Keratinocyte (primary cell): ENCODE data around the gene FIZ1. TPM values are rescaled to one million over a fixed set of nuclear protein-coding genes. Genes with fewer than 3 reads are reported as not detected.

ENCODE experiments used
- DNase-seq: peaks from one replicate; pipeline ENCODE4 v3.0.0-alpha.2; 2011; ENCODE audit warnings: low read depth, missing footprints, low spot score
- FAIRE-seq: peaks from 2 replicates; lab custom pipeline; 2011; peaks lifted over from hg19 to GRCh38; lab: Jason Lieb, UNC
- H2AFZ ChIP-seq: 2 replicates; pipeline ENCODE4 v1.6.0; 2012; ENCODE audit warnings: low read length, control low read depth, inconsistent platforms; ENCODE audit not compliant: control insufficient read depth
- H3K27ac ChIP-seq: 2 replicates; pipeline ENCODE4 v1.5.1; 2011; ENCODE audit warnings: low read length; ENCODE audit not compliant: control insufficient read depth, insufficient read depth
- H3K27me3 ChIP-seq: 3 replicates; pipeline ENCODE4 v1.6.0; 2011; ENCODE audit warnings: low read length; ENCODE audit not compliant: control insufficient read depth, insufficient read depth; ENCODE audit errors: extremely low read depth
- H3K36me3 ChIP-seq, 2 experiments: 2 replicates in 1 of 2; 3 replicates in 1 of 2; pipeline ENCODE4 v1.5.1; 2011; ENCODE audit warnings: low read length in 2 of 2, mild to moderate bottlenecking in 1 of 2; ENCODE audit not compliant: control insufficient read depth in 2 of 2, insufficient read depth in 2 of 2; ENCODE audit errors: extremely low read depth in 1 of 2
- H3K4me1 ChIP-seq: 3 replicates; pipeline ENCODE4 v1.5.1; 2011; ENCODE audit warnings: low read length; ENCODE audit not compliant: control insufficient read depth, insufficient read depth; ENCODE audit errors: extremely low read depth
- H3K4me2 ChIP-seq: 3 replicates; pipeline ENCODE4 v1.6.0; 2011; ENCODE audit warnings: low read depth, low read length; ENCODE audit not compliant: control insufficient read depth, insufficient read depth; ENCODE audit errors: extremely low read depth
- H3K4me3 ChIP-seq, 3 experiments: fragments of 200-600 bp in 1 of 3; sonication (generic) in 1 of 3; 2 replicates in 2 of 3; 3 replicates in 1 of 3; pipeline ENCODE4 v1.5.1; 2011 to 2016; ENCODE audit warnings: low read length in 3 of 3, mild to moderate bottlenecking in 3 of 3, control low read depth in 2 of 3, inconsistent platforms in 1 of 3, low read depth in 1 of 3, mixed read lengths in 1 of 3, mixed run types in 1 of 3, moderate library complexity in 1 of 3; ENCODE audit not compliant: control insufficient read depth in 2 of 3, insufficient read depth in 2 of 3; ENCODE audit errors: extremely low read depth in 1 of 3
- H3K79me2 ChIP-seq: 2 replicates; pipeline ENCODE4 v1.6.0; 2012; ENCODE audit warnings: low read length; ENCODE audit not compliant: control insufficient read depth, insufficient read depth
- H3K9ac ChIP-seq: 3 replicates; pipeline ENCODE4 v1.6.0; 2011; ENCODE audit warnings: low read length; ENCODE audit not compliant: control insufficient read depth, insufficient read depth; ENCODE audit errors: extremely low read depth
- H3K9me1 ChIP-seq: 3 replicates; pipeline ENCODE4 v1.6.0; 2011; ENCODE audit warnings: low read length; ENCODE audit not compliant: control insufficient read depth, insufficient read depth; ENCODE audit errors: extremely low read depth
- H3K9me3 ChIP-seq: 2 replicates; pipeline ENCODE4 v1.5.1; 2012; ENCODE audit warnings: low read depth, low read length; ENCODE audit not compliant: control insufficient read depth
- H4K20me1 ChIP-seq: 3 replicates; pipeline ENCODE4 v1.6.0; 2011; ENCODE audit warnings: low read length; ENCODE audit not compliant: control insufficient read depth, insufficient read depth; ENCODE audit errors: extremely low read depth
- CTCF ChIP-seq, 3 experiments: IDR thresholded peaks in 1 of 3; conservative IDR thresholded peaks in 1 of 3; optimal IDR thresholded peaks in 1 of 3; 2 replicates in 2 of 3; 3 replicates in 1 of 3; pipeline versions ENCODE3 to v1.5.1; 2011; ENCODE audit warnings: low read length in 3 of 3, mild to moderate bottlenecking in 3 of 3, moderate library complexity in 2 of 3, control low read depth in 1 of 3, inconsistent platforms in 1 of 3; ENCODE audit not compliant: insufficient read depth in 2 of 3; ENCODE audit errors: extremely low read depth in 1 of 3
- EZH2 ChIP-seq: IDR thresholded peaks from one replicate; pipeline ENCODE4 v1.6.1; 2012; ENCODE audit warnings: inconsistent platforms, mild to moderate bottlenecking, low read length, moderate library complexity
- dilution Hi-C: fragments of 300-500 bp; cut with MboI; formaldehyde crosslinking; loops from one replicate; pipeline ENCODE4 v1.7.0; 2020; ENCODE audit warnings: low sequenced_read_pairs; ENCODE audit not compliant: extremely low pct_ligation_motif_present
- polyA plus RNA-seq, 5 experiments: library from polyadenylated mRNA; depleted of rRNA in 3 of 5; stranded (reverse) in 3 of 5; stranded (forward) in 1 of 5; unstranded in 1 of 5; fragments of >200 nt; gene quantifications; 1 replicate in 1 of 5; 2 replicates in 3 of 5; 3 replicates in 1 of 5; pipeline versions ENCODE4 v1.2.1 to v1.2.3, GENCODE V29; 2011 to 2012; ENCODE audit warnings: missing spikeins in 2 of 5, low read depth in 1 of 5, low replicate concordance in 1 of 5

Gene FIZ1
- polyA plus RNA-seq, 1 donor (not counting 4 experiments of a cell fraction or from before 2014, with no cell fraction given), result 2.7 TPM

GRCh38 chr19:55580628-55581144 is 18.6 kb downstream of the FIZ1 start, which contains the start of gene ZNF579:
TSS of gene ZNF579 (minus strand) at chr19:55580848. CDS start at chr19:55579639, 1,209 bp downstream.
- Histone ChIP-seq H3K27ac (peak within 1 kb of the TSS; percentile 29), H3K4me1 (peaks cover 12% of the 10 kb centered on the region), H3K9me3 (no peaks in the 10 kb centered on the region), H3K27me3 (peaks cover 4% of the 10 kb centered on the region), H3K9ac (peak within 1 kb of the TSS; percentile 75), H3K4me3 (peak within 1 kb of the TSS; percentile 80 to 97 (median 91)), H2AFZ (peak within 1 kb of the TSS; percentile 62), H3K36me3 (peaks cover 0 to 2% of the 10 kb centered on the region in 2 experiments), H3K4me2 (peak within 1 kb of the TSS; percentile 82), H3K79me2 (peaks cover 13% of the 10 kb centered on the region), H4K20me1 (no peaks in the 10 kb centered on the region), H3K9me1 (no peaks in the 10 kb centered on the region)
- TF ChIP-seq EZH2 (no peak), CTCF (optimal IDR thresholded peaks at IDR 0.05 in 1 of 3, IDR thresholded peaks at IDR 0.05 in 1 of 3, conservative IDR thresholded peaks at IDR 0.05 in 1 of 3; ENCODE audit: extremely low read depth in 1 of 3, insufficient read depth in 2 of 3, low read length in 3 of 3) (no peak)
- dilution Hi-C loops, result no loop called here
- DNase-seq, result no peak
- FAIRE-seq, result peak; percentile 36

- peak overlapping the region; percentile 17 for H3K27ac ChIP-seq
- no peaks in the 10 kb centered on the region for H3K9me3 ChIP-seq
- no peaks in the 10 kb centered on the region for H4K20me1 ChIP-seq
- peaks cover 2% of the 10 kb centered on the region for H3K27me3 ChIP-seq
- peak overlapping the region; percentile 80 to 97 (median 91) for H3K4me3 ChIP-seq
- H3K9me1 ChIP-seq, result no peaks in the 10 kb centered on the region
- TF ChIP-seq EZH2, result no peak
- TF ChIP-seq CTCF (optimal IDR thresholded peaks at IDR 0.05 in 1 of 3, IDR thresholded peaks at IDR 0.05 in 1 of 3, conservative IDR thresholded peaks at IDR 0.05 in 1 of 3; ENCODE audit: extremely low read depth in 1 of 3, insufficient read depth in 2 of 3, low read length in 3 of 3), result no peak
- H3K79me2 ChIP-seq, result peaks cover 13% of the 10 kb centered on the region
- peak overlapping the region; percentile 62 for H2AFZ ChIP-seq
- FAIRE-seq, result no peak
- peak overlapping the region; percentile 75 for H3K9ac ChIP-seq
- peak overlapping the region; percentile 80 for H3K4me2 ChIP-seq
- H3K36me3 ChIP-seq, result peaks cover 0 to 2% of the 10 kb centered on the region in 2 experiments
- dilution Hi-C loops, result no loop called here
- H3K4me1 ChIP-seq, result peaks cover 12% of the 10 kb centered on the region
- DNase-seq, result no peak
Measured at GRCh38 chr19:55579766-55580621, 19.3 kb downstream of the FIZ1 start.
